Body of pancreas (tissue), 4 donors: Measurements from ENCODE around the gene RGS6.

Source experiments
- CTCF ChIP-seq, 7 experiments: fragments of 450-650 bp in 4 of 7; fragments of 200-600 bp in 3 of 7; sonication (generic) in 3 of 7; IDR thresholded peaks; one replicate each; pipeline ENCODE4 v1.5.1; 2016 to 2019; ENCODE audit warnings: antibody characterized with exemption in 7 of 7
- POLR2A ChIP-seq, 3 donors: fragments of 450-650 bp; IDR thresholded peaks; one replicate each; pipeline ENCODE4 v1.6.1; 2016; ENCODE audit warnings: antibody characterized with exemption in 3 of 3, mild to moderate bottlenecking in 2 of 3

GRCh38 chr14:72535485-72535884 is 603.3 kb downstream of the RGS6 start:
- TF ChIP-seq POLR2A (IDR thresholded peaks at IDR 0.05) (no peak), CTCF (IDR thresholded peaks at IDR 0.05) (no peak)
